B cell (primary cell): Measurements from ENCODE around the gene FGF10. TPM values are rescaled to one million over a fixed set of nuclear protein-coding genes. Genes with fewer than 3 reads are reported as not detected.

Source experiments
- ATAC-seq: fragments of 200-7000 bp; cut with Tn5 transposase; one replicate; pipeline ENCODE4 v1.10.0; 2021; ENCODE audit warnings: low read depth, mild to moderate bottlenecking, moderate number of reproducible peaks, moderate library complexity
- CTCF ChIA-PET: fragments of 350-600 bp; sonication (Branson Sonifier 250); formaldehyde crosslinking; loops from one replicate; lab custom pipeline; 2021; ENCODE audit warnings: antibody characterized with exemption, inconsistent platforms; lab: Charles Lee
- POLR2A ChIA-PET: fragments of 350-600 bp; sonication (Branson Sonifier 250); formaldehyde crosslinking; loops from one replicate; lab custom pipeline; 2021; ENCODE audit warnings: antibody characterized with exemption; lab: Charles Lee
- DNase-seq: peaks from one replicate; pipeline ENCODE4 v3.0.0; 2013
- H2AFZ ChIP-seq: 2 replicates; pipeline ENCODE4 v1.6.1; 2012; ENCODE audit warnings: mild to moderate bottlenecking, low read depth, low read length; ENCODE audit not compliant: insufficient read depth, poor library complexity, severe bottlenecking
- H3K27ac ChIP-seq, 2 donors: 1 replicate in 1 of 2; 2 replicates in 1 of 2; pipeline ENCODE4 v1.5.1; 2012 to 2013; ENCODE audit warnings: low read length in 2 of 2, mild to moderate bottlenecking in 2 of 2, moderate library complexity in 1 of 2
- H3K27me3 ChIP-seq, 4 experiments: fragments of 200-600 bp in 1 of 4; sonication (generic) in 1 of 4; replicated peaks in 1 of 4; 1 replicate in 2 of 4; 2 replicates in 2 of 4; pipeline versions ENCODE4 v1.6.1 to v1.7.0; 2013 to 2016; ENCODE audit warnings: low read length in 3 of 4, mild to moderate bottlenecking in 2 of 4, mixed read lengths in 1 of 4, moderate library complexity in 1 of 4; ENCODE audit not compliant: insufficient read depth in 4 of 4, control insufficient read depth in 3 of 4; ENCODE audit errors: control extremely low read depth in 1 of 4
- H3K36me3 ChIP-seq, 2 experiments: replicated peaks in 1 of 2; 1 replicate in 1 of 2; 2 replicates in 1 of 2; pipeline versions ENCODE4 v1.6.1 to v1.7.1; 2013; ENCODE audit warnings: low read length in 1 of 2; ENCODE audit not compliant: insufficient read depth in 2 of 2, control insufficient read depth in 1 of 2; ENCODE audit errors: control extremely low read depth in 1 of 2, extremely low read depth in 1 of 2
- H3K4me1 ChIP-seq, 2 donors: fragments of 200-600 bp in 1 of 2; sonication (generic) in 1 of 2; 1 replicate in 1 of 2; 2 replicates in 1 of 2; pipeline versions ENCODE4 v1.5.1 to v1.6.1; 2013 to 2017; ENCODE audit warnings: low read length in 2 of 2; ENCODE audit not compliant: control insufficient read depth in 2 of 2, insufficient read depth in 2 of 2
- H3K4me2 ChIP-seq: replicated peaks from 2 replicates; pipeline ENCODE3; 2012; ENCODE audit warnings: mild to moderate bottlenecking, low read depth, low read length; ENCODE audit not compliant: poor library complexity, severe bottlenecking
- H3K4me3 ChIP-seq, 5 experiments: fragments of 200-600 bp in 1 of 5; sonication (generic) in 1 of 5; 1 replicate in 3 of 5; 2 replicates in 2 of 5; pipeline versions ENCODE4 v1.5.1 to v1.7.0; 2011 to 2016; ENCODE audit warnings: low read length in 4 of 5, mild to moderate bottlenecking in 4 of 5, low read depth in 2 of 5, control low read depth in 1 of 5, moderate library complexity in 1 of 5; ENCODE audit not compliant: insufficient read depth in 1 of 5; ENCODE audit errors: control extremely low read depth in 1 of 5, extremely low read depth in 1 of 5
- H3K79me2 ChIP-seq: fragments of 200-600 bp; sonication (generic); one replicate; pipeline ENCODE4 v1.6.0; 2016; ENCODE audit warnings: low read length; ENCODE audit not compliant: control insufficient read depth, insufficient read depth
- H3K9ac ChIP-seq: fragments of 200-600 bp; sonication (generic); 2 replicates; pipeline ENCODE4 v1.6.1; 2017; ENCODE audit warnings: mild to moderate bottlenecking, low read length, moderate library complexity
- H3K9me3 ChIP-seq, 3 donors: one replicate each; pipeline versions ENCODE4 v1.6.1 to v1.7.1; 2013; ENCODE audit warnings: low read length in 2 of 3; ENCODE audit not compliant: control insufficient read depth in 2 of 3, insufficient read depth in 1 of 3; ENCODE audit errors: control extremely low read depth in 1 of 3
- H4K20me1 ChIP-seq: 2 replicates; pipeline ENCODE4 v1.6.0; 2012; ENCODE audit warnings: mild to moderate bottlenecking, low read length; ENCODE audit not compliant: insufficient read depth, control insufficient read depth, poor library complexity, severe bottlenecking
- H3K27ac Mint-ChIP-seq: one replicate; pipeline ENCODE4 v1.8.0; 2021; ENCODE audit warnings: mixed read lengths
- H3K27me3 Mint-ChIP-seq: one replicate; pipeline ENCODE4 v1.8.0; 2021; ENCODE audit warnings: mixed read lengths
- H3K4me1 Mint-ChIP-seq: one replicate; pipeline ENCODE4 v1.8.0; 2021; ENCODE audit warnings: mixed read lengths
- H3K4me3 Mint-ChIP-seq: one replicate; pipeline ENCODE4 v1.8.0; 2021; ENCODE audit warnings: mixed read lengths
- H3K9me3 Mint-ChIP-seq: one replicate; pipeline ENCODE4 v1.8.0; 2022; ENCODE audit warnings: mixed read lengths; ENCODE audit not compliant: insufficient read depth
- CTCF ChIP-seq: fragments of 200-600 bp; IDR thresholded peaks from one replicate; pipeline ENCODE4 v1.8.0; 2022; ENCODE audit warnings: antibody characterized with exemption, mild to moderate bottlenecking
- EZH2 ChIP-seq: IDR thresholded peaks from 2 replicates; pipeline ENCODE4 v1.6.1; 2012; ENCODE audit warnings: borderline replicate concordance, low read depth, mild to moderate bottlenecking, moderate library complexity, low read length; ENCODE audit not compliant: insufficient read depth, poor library complexity, severe bottlenecking
- WGBS: methylation state at CpG from one replicate; pipeline ENCODE4 v1.1.5; 2013; ENCODE audit warnings: missing lambda C conversion rate; ENCODE audit not compliant: insufficient coverage; 5-methylcytosine and 5-hydroxymethylcytosine counted together
- intact Hi-C: fragments of 100-400 bp; cut with micrococcal nuclease; formaldehyde crosslinking; loops from one replicate; pipeline ENCODE4 v1.10.0; 2022
- polyA plus RNA-seq: library from polyadenylated mRNA; depleted of rRNA; stranded (reverse); fragments of >200 nt; gene quantifications from 2 replicates; pipeline ENCODE4 v1.2.3, GENCODE V29; 2012
- total RNA-seq, 2 donors: library from RNA; stranded (reverse); fragments of 120-200 nt in 1 of 2; gene quantifications; 1 replicate in 1 of 2; 2 replicates in 1 of 2; pipeline versions ENCODE4 v1.2.3 to v1.2.4, GENCODE V29; 2013 to 2022

FGF10 gene
- total and polyA plus RNA-seq, 2 donors (not counting 1 experiment from before 2014, with no cell fraction given) = not detected

GRCh38 chr5:44365345-44365744 lies 23.9 kb downstream of the FGF10 start:
- H3K27ac Mint-ChIP-seq = no peak overlapping the region
- Histone ChIP-seq H3K36me3 (no peaks in the 10 kb centered on the region), H3K4me1 (no peaks in the 10 kb centered on the region), H3K9me3 (no peaks in the 10 kb centered on the region), H3K9ac (no peak overlapping the region), H3K4me3 (no peak overlapping the region), H4K20me1 (no peaks in the 10 kb centered on the region), H3K79me2 (no peaks in the 10 kb centered on the region), H3K27ac (no peak overlapping the region), H3K4me2 (no peak overlapping the region), H3K27me3 (no peaks in the 10 kb centered on the region), H2AFZ (no peak overlapping the region)
- intact Hi-C loops = no loop called here
- no peak overlapping the region for H3K4me3 Mint-ChIP-seq
- H3K4me1 Mint-ChIP-seq = no peaks in the 10 kb centered on the region
- ATAC-seq (no peak), DNase-seq (no peak)
- ChIA-PET POLR2A (no interaction called here), CTCF (no interaction called here)
- no CpG with 5 or more reads among the region's 2 CpGs for WGBS
- H3K9me3 Mint-ChIP-seq = no peaks in the 10 kb centered on the region
- no peaks in the 10 kb centered on the region for H3K27me3 Mint-ChIP-seq
- no peak for TF ChIP-seq CTCF
- no peak for TF ChIP-seq EZH2

GRCh38 chr5:44364097-44364496 lies 25.1 kb downstream of the FGF10 start:
- no peaks in the 10 kb centered on the region for H3K4me1 Mint-ChIP-seq
- intact Hi-C loops = no loop called here
- TF ChIP-seq EZH2 (no peak), CTCF (no peak)
- no peaks in the 10 kb centered on the region for H3K9me3 Mint-ChIP-seq
- H3K4me3 ChIP-seq = no peak overlapping the region
- POLR2A ChIA-PET = no interaction called here
- CTCF ChIA-PET = no interaction called here
- no peaks in the 10 kb centered on the region for H4K20me1 ChIP-seq
- no peak for ATAC-seq
- no peak overlapping the region for H2AFZ ChIP-seq
- H3K79me2 ChIP-seq = no peaks in the 10 kb centered on the region
- no peaks in the 10 kb centered on the region for H3K9me3 ChIP-seq
- no CpG with 5 or more reads among the region's 2 CpGs for WGBS
- H3K4me1 ChIP-seq = no peaks in the 10 kb centered on the region
- no peaks in the 10 kb centered on the region for H3K27me3 ChIP-seq
- H3K4me3 Mint-ChIP-seq = no peak overlapping the region
- no peak for DNase-seq
- no peak overlapping the region for H3K9ac ChIP-seq
- no peak overlapping the region for H3K4me2 ChIP-seq
- no peak overlapping the region for H3K27ac ChIP-seq
- H3K27me3 Mint-ChIP-seq = no peaks in the 10 kb centered on the region
- no peak overlapping the region for H3K27ac Mint-ChIP-seq
- no peaks in the 10 kb centered on the region for H3K36me3 ChIP-seq
